ENCODE results near the gene SLC47A1.
"Not testable (repeated sequence)": the region's sequence is repeated elsewhere in the genome, so short reads cannot be mapped to it uniquely, and the experiment has no call there.

DNA sequence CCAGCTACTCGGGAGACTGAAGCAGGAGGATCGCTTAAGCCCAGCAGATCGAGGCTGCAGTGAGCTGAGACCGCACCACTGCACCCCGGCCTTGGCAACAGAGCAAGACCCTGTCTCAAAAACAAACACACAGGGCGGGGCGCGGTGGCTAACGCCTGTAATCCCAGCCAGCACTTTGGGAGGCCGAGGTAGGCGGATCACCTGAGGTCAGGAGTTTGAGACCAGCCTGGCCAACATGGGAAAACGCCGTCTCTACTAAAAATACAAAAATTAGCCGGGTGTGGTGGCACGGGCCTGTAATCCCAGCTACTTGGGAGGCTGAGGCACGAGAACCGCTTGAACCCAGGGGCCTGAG, 46.9 kb downstream of the SLC47A1 start:
- not testable (repeated sequence) for TF ChIP-seq ZNF70 (CRISPR knock-in tag; IDR thresholded peaks at IDR 0.05); ZNF8 (CRISPR knock-in tag; IDR thresholded peaks at IDR 0.05); CSDC2 (CRISPR knock-in tag; IDR thresholded peaks at IDR 0.05); ARNTL (CRISPR knock-in tag; IDR thresholded peaks at IDR 0.05; ENCODE audit: borderline replicate concordance, low read depth)
- TF ChIP-seq, protein P1, sequence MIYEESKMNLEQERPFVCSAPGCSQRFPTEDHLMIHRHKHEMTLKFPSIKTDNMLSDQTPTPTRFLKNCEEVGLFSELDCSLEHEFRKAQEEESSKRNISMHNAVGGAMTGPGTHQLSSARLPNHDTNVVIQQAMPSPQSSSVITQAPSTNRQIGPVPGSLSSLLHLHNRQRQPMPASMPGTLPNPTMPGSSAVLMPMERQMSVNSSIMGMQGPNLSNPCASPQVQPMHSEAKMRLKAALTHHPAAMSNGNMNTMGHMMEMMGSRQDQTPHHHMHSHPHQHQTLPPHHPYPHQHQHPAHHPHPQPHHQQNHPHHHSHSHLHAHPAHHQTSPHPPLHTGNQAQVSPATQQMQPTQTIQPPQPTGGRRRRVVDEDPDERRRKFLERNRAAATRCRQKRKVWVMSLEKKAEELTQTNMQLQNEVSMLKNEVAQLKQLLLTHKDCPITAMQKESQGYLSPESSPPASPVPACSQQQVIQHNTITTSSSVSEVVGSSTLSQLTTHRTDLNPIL (CRISPR knock-in tag; IDR thresholded peaks at IDR 0.05; ENCODE audit: low read depth) = not testable (repeated sequence)
- TF ChIP-seq, protein P2, sequence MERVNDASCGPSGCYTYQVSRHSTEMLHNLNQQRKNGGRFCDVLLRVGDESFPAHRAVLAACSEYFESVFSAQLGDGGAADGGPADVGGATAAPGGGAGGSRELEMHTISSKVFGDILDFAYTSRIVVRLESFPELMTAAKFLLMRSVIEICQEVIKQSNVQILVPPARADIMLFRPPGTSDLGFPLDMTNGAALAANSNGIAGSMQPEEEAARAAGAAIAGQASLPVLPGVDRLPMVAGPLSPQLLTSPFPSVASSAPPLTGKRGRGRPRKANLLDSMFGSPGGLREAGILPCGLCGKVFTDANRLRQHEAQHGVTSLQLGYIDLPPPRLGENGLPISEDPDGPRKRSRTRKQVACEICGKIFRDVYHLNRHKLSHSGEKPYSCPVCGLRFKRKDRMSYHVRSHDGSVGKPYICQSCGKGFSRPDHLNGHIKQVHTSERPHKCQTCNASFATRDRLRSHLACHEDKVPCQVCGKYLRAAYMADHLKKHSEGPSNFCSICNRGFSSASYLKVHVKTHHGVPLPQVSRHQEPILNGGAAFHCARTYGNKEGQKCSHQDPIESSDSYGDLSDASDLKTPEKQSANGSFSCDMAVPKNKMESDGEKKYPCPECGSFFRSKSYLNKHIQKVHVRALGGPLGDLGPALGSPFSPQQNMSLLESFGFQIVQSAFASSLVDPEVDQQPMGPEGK (CRISPR knock-in tag; IDR thresholded peaks at IDR 0.05; ENCODE audit: borderline replicate concordance) = not testable (repeated sequence)

All from SK-N-SH treated with all-trans-retinoic acid at 6 μM for 48 hours (cell line).